Cardiac septum (tissue), 1 donor: ENCODE measurements around the gene PTGFR. TPM values are rescaled to one million over a fixed set of nuclear protein-coding genes. Genes with fewer than 3 reads are reported as not detected.

Experiments
- DNase-seq: peaks from one replicate; pipeline ENCODE4 v3.0.0-alpha.2; 2020; ENCODE audit warnings: low spot score
- intact Hi-C: fragments of 100-400 bp; cut with DNase I; formaldehyde crosslinking; loops from one replicate; pipeline ENCODE4 v1.14.0; 2022
- total RNA-seq: library from RNA; stranded (reverse); fragmentation: NEBNext Ultra II Directional; extraction: Animal tissue kit (Norgen Biotek cat#: 25700); gene quantifications from one replicate; pipeline ENCODE4 v1.2.1, GENCODE V29; 2021
- donor health status: DM: no; HTN: no; CAD: no.

Gene PTGFR
- total RNA-seq, 1 donor from 2014 or later: 2.0 TPM

DNA sequence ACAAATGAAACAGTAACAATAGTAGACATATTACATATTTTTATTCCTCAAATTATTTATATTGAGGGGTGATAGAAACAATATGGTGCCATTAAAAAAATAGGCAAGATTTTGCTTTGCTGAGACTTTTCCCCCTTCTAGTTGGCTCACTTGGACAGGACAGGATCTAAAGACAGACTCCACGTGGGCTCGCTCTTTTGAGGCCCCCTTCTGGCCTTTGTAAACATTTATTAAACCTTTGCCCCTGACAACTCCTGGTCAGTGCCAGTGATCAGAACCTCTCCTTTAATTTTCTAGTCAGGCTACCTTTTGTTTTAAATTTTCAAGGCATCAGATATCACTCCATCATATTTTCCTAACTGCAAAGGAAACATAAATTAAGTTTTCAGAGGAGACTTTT is 79.8 kb downstream of the PTGFR start:
- intact Hi-C loops: no loop called here

DNA sequence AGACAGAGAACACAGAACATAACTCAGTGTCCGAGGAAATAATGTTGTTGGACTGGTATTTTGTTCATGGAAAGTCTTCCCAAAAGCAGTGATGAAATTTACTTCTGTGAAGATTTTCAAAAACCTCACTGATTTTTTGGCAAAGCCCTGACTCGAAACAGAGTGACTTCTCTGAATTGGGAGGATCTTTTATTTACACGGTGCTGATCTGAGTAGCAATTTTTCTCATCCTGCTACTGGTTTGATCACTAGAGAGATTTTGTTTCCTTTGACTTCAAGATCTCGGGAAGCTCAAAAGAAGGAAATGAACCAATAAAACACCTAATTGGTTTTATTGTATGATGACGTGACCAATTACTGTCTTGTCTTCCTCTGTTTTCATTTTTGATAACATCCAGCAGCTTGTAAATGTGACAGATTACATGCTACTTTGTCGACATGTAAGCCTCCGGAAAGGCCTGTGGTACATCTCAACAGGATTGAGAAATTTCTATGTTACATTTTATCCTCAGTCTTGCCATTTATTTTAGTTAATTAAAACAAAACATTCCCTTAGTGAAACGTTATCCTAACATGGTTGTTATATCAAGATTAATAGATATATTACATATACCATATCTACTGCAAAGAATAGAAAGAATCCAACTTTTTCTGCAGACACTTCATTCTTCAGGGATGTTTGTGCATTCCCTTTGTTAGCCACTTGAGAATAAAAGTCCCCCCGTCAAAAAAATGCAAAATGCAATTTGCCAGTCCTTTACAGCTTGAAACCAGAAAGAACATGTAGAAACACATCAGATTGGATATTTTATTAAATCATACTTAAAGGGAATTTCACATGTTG is 86.7 kb downstream of the PTGFR start:
- intact Hi-C loops: no loop called here
- no peak for DNase-seq

More for the DNA sequence above, 79.8 kb downstream of the PTGFR start:
- no peak for DNase-seq

DNA sequence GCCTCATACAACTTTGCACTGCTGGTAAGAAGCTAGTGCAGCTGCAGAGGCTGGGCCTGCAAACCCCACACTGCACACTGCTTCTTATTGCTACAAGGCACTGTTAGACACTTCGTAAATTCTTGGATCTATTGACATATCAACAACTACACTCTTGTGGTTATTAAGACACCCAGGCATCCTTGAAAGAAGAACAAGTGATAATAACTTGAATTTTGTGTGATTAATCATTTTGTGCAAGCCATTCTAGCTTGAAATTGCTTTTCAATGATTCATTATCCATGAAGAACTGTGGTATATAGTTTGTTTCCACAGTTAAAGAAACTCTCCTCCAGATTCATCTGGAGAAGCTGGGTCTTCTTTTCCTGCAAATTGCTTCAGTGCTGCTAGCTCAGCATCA is 95.8 kb downstream of the PTGFR start:
- no peak for DNase-seq
- intact Hi-C loops: no loop called here

DNA sequence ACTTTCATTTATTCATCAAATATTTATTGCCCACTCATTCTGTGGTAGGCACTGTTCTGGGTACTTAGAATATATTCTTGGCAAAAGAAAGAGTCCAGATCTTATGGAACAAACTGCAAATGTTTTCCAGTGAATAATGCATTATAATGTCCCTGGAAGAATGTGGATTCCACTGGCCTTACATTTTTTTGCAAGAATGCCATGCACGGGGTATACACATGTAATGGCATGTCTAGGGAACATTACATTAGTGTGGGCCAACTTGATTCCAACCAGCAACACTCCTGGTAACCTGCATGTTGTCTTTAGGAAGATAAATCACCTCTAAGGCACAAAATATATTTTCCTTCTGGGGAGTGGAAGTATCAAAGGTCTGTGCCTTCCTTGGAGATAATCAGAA is 96.4 kb downstream of the PTGFR start:
- DNase-seq: no peak
- intact Hi-C loops: no loop called here

Other genes starting within 250 kb of the PTGFR start
- 8.5 TPM for gene IFI44L, start 129.5 kb downstream of the PTGFR start, total RNA-seq
- 8.2 TPM for gene IFI44, start 158.9 kb downstream of the PTGFR start, total RNA-seq